ENCODE results near the gene CCDC32.

DNA sequence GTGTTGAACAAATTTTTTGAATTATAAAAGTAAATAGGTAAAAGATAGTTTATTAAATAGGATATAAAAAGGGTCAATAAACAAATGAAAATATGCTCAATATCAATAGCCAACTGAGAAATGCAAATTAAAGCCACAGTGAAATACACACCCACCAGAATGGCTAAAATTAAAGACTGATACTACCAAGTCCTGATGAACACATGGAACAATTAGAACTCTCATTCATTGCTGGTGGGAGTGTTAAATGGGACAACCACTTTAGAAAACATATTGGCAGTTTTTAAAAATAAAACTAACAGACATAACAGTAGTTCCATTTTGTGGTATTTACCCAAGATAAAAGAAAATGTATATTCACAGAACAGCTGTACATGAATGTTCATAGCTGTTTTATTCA lies 41.2 kb downstream of the CCDC32 start:
- TF ChIP-seq, protein P1, sequence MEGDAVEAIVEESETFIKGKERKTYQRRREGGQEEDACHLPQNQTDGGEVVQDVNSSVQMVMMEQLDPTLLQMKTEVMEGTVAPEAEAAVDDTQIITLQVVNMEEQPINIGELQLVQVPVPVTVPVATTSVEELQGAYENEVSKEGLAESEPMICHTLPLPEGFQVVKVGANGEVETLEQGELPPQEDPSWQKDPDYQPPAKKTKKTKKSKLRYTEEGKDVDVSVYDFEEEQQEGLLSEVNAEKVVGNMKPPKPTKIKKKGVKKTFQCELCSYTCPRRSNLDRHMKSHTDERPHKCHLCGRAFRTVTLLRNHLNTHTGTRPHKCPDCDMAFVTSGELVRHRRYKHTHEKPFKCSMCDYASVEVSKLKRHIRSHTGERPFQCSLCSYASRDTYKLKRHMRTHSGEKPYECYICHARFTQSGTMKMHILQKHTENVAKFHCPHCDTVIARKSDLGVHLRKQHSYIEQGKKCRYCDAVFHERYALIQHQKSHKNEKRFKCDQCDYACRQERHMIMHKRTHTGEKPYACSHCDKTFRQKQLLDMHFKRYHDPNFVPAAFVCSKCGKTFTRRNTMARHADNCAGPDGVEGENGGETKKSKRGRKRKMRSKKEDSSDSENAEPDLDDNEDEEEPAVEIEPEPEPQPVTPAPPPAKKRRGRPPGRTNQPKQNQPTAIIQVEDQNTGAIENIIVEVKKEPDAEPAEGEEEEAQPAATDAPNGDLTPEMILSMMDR (IDR thresholded peaks at IDR 0.05) = no peak
- TF ChIP-seq POLR2A (IDR thresholded peaks at IDR 0.05) = no peak
